Ascending aorta (tissue), 2 donors: ENCODE data around the gene CCL5. TPM values are rescaled to one million over a fixed set of nuclear protein-coding genes. Genes with fewer than 3 reads are reported as not detected.

ENCODE experiments used
- DNase-seq, 2 donors: peaks; one replicate each; pipeline ENCODE4 v3.0.0-alpha.2; 2019; ENCODE audit warnings: low spot score in 2 of 2
- H3K27ac ChIP-seq, 2 donors: fragments of 200-600 bp; sonication (generic); one replicate each; pipeline ENCODE4 v1.5.1; 2016 to 2017; ENCODE audit warnings: mild to moderate bottlenecking in 1 of 2
- H3K27me3 ChIP-seq: fragments of 200-600 bp; sonication (generic); one replicate; pipeline ENCODE4 v1.5.1; 2017
- H3K36me3 ChIP-seq, 2 donors: fragments of 200-600 bp; sonication (generic); one replicate each; pipeline ENCODE4 v1.5.1; 2016
- H3K4me1 ChIP-seq, 2 donors: fragments of 200-600 bp; sonication (generic); one replicate each; pipeline ENCODE4 v1.5.1; 2016 to 2017; ENCODE audit warnings: mild to moderate bottlenecking in 1 of 2
- H3K4me3 ChIP-seq, 2 donors: fragments of 200-600 bp; sonication (generic); one replicate each; pipeline ENCODE4 v1.5.1; 2016 to 2017; ENCODE audit warnings: mild to moderate bottlenecking in 1 of 2
- H3K9me3 ChIP-seq, 2 donors: fragments of 200-600 bp; sonication (generic); one replicate each; pipeline ENCODE4 v1.5.1; 2016
- CTCF ChIP-seq, 3 experiments: fragments of 200-600 bp in 2 of 3; fragments of 450-650 bp in 1 of 3; sonication (generic) in 2 of 3; IDR thresholded peaks; one replicate each; pipeline ENCODE4 v1.5.1; 2016 to 2019; ENCODE audit warnings: antibody characterized with exemption in 3 of 3, mild to moderate bottlenecking in 1 of 3, moderate library complexity in 1 of 3
- intact Hi-C: fragments of 100-400 bp; cut with DNase I; formaldehyde crosslinking; loops from one replicate; pipeline ENCODE4 v1.15.1; 2023
- total RNA-seq: library from RNA; depleted of rRNA; stranded (reverse); fragments of >200 nt; gene quantifications from one replicate; pipeline ENCODE4 v1.1.0, GENCODE V29; 2016

The CCL5 gene
- total RNA-seq, 1 donor from 2014 or later: 43.2 TPM

- no peaks in the 10 kb centered on the region for H3K9me3 ChIP-seq
- no peaks in the 10 kb centered on the region for H3K4me1 ChIP-seq
- no peak overlapping the region for H3K4me3 ChIP-seq
- no peaks in the 10 kb centered on the region for H3K27me3 ChIP-seq
- H3K27ac ChIP-seq: no peak overlapping the region
- intact Hi-C loops: no loop called here
- no peak for DNase-seq
- H3K36me3 ChIP-seq: no peaks in the 10 kb centered on the region
- no peak for TF ChIP-seq CTCF (IDR thresholded peaks at IDR 0.05)
These were observed 15.8 kb upstream of the CCL5 start for GRCh38 chr17:35895636-35896587.

- intact Hi-C loops: no loop called here
- H3K4me3 ChIP-seq: no peak overlapping the region
- no peaks in the 10 kb centered on the region for H3K9me3 ChIP-seq
- H3K27me3 ChIP-seq: no peaks in the 10 kb centered on the region
- H3K4me1 ChIP-seq: no peaks in the 10 kb centered on the region
- no peak for TF ChIP-seq CTCF (IDR thresholded peaks at IDR 0.05)
- H3K36me3 ChIP-seq: no peaks in the 10 kb centered on the region
- no peak for DNase-seq
- H3K27ac ChIP-seq: no peak overlapping the region
These were observed 14.0 kb upstream of the CCL5 start for GRCh38 chr17:35894206-35894605.

GRCh38 chr17:35893751-35894150, 13.6 kb upstream of the CCL5 start:
- Histone ChIP-seq H3K36me3 (no peaks in the 10 kb centered on the region), H3K27me3 (no peaks in the 10 kb centered on the region), H3K4me1 (no peaks in the 10 kb centered on the region), H3K9me3 (no peaks in the 10 kb centered on the region), H3K27ac (no peak overlapping the region), H3K4me3 (no peak overlapping the region)
- DNase-seq: no peak
- intact Hi-C loops: no loop called here
- no peak for TF ChIP-seq CTCF (IDR thresholded peaks at IDR 0.05)

GRCh38 chr17:35892091-35893035, 12.2 kb upstream of the CCL5 start:
- Histone ChIP-seq H3K27ac (no peak overlapping the region), H3K4me1 (no peaks in the 10 kb centered on the region), H3K36me3 (no peaks in the 10 kb centered on the region), H3K27me3 (no peaks in the 10 kb centered on the region), H3K4me3 (no peak overlapping the region), H3K9me3 (no peaks in the 10 kb centered on the region)
- intact Hi-C loops: no loop called here
- no peak for TF ChIP-seq CTCF (IDR thresholded peaks at IDR 0.05)
- DNase-seq: no peak

- DNase-seq: no peak
- no peaks in the 10 kb centered on the region for H3K36me3 ChIP-seq
- H3K4me1 ChIP-seq: no peaks in the 10 kb centered on the region
- H3K27ac ChIP-seq: no peak overlapping the region
- no peak for TF ChIP-seq CTCF (IDR thresholded peaks at IDR 0.05)
- no peaks in the 10 kb centered on the region for H3K27me3 ChIP-seq
- no peak overlapping the region for H3K4me3 ChIP-seq
- intact Hi-C loops: no loop called here
- H3K9me3 ChIP-seq: no peaks in the 10 kb centered on the region
These were observed 11.1 kb upstream of the CCL5 start for GRCh38 chr17:35891269-35891668.
